ENCODE measurements around the gene MRPL52.
"Not testable (repeated sequence)": the region's sequence is repeated elsewhere in the genome, so short reads cannot be mapped to it uniquely, and the experiment has no call there.

Gene MRPL52

GRCh38 chr14:22856428-22856827 is 26.7 kb downstream of the MRPL52 start:
- no peak for DNase-seq

- not testable (repeated sequence) for DNase-seq
These were observed 30.7 kb downstream of the MRPL52 start for GRCh38 chr14:22860377-22860776.

GRCh38 chr14:22861651-22862050 is 32.0 kb downstream of the MRPL52 start:
- no peak for DNase-seq

GRCh38 chr14:22864979-22865378 is 35.3 kb downstream of the MRPL52 start:
- no peak for DNase-seq

GRCh38 chr14:22865424-22866405 is 36.0 kb downstream of the MRPL52 start:
- no peak for DNase-seq

- no peak for DNase-seq
These were observed 37.2 kb downstream of the MRPL52 start for GRCh38 chr14:22866874-22867273.

GRCh38 chr14:22870811-22871223 is 41.1 kb downstream of the MRPL52 start:
- DNase-seq, result no peak

- peak; percentile 96 for DNase-seq
These were observed 41.7 kb downstream of the MRPL52 start, which contains the start of gene LRP10 for GRCh38 chr14:22871224-22872032. LRP10 (plus strand) TSS chr14:22871740; CDS start chr14:22872304, 564 bp downstream.

GRCh38 chr14:22872033-22872832 is 42.5 kb downstream of the MRPL52 start:
- peak; percentile 85 for DNase-seq

- DNase-seq, result no peak
These were observed 43.3 kb downstream of the MRPL52 start for GRCh38 chr14:22872833-22873520.

GRCh38 chr14:22875003-22875747 is 45.5 kb downstream of the MRPL52 start:
- no peak for DNase-seq

GRCh38 chr14:22875748-22876319 is 46.1 kb downstream of the MRPL52 start:
- no peak for DNase-seq

- DNase-seq, result no peak
These were observed 47.4 kb downstream of the MRPL52 start for GRCh38 chr14:22877000-22877501.

- DNase-seq, result no peak
These were observed 48.9 kb downstream of the MRPL52 start for GRCh38 chr14:22878271-22879246.

- no peak for DNase-seq
These were observed 52.4 kb downstream of the MRPL52 start for GRCh38 chr14:22882064-22882463.

GRCh38 chr14:22882529-22883172 is 53.0 kb downstream of the MRPL52 start:
- DNase-seq, result peak; percentile 82

- peak; percentile 36 for DNase-seq
These were observed 53.7 kb downstream of the MRPL52 start, which contains the start of gene REM2 for GRCh38 chr14:22883173-22883976. REM2 (plus strand) TSS chr14:22883222; CDS start chr14:22883288, 66 bp downstream.

Measured in DMS53 (cell line).